Hepatocyte (in vitro differentiated cells): ENCODE measurements around the gene EHD3. TPM values are rescaled to one million over a fixed set of nuclear protein-coding genes. Genes with fewer than 3 reads are reported as not detected.

Experiments
- DNase-seq: peaks from one replicate; pipeline ENCODE4 v3.0.0-alpha.2; 2016; ENCODE audit warnings: low spot score
- H2AFZ ChIP-seq: fragments of 200-600 bp; sonication (generic); 2 replicates; pipeline ENCODE4 v1.6.0; 2016; ENCODE audit warnings: antibody characterized with exemption, mild to moderate bottlenecking
- H3K27ac ChIP-seq: fragments of 200-600 bp; sonication (generic); 2 replicates; pipeline ENCODE4 v1.5.1; 2016; ENCODE audit warnings: mild to moderate bottlenecking
- H3K27me3 ChIP-seq: fragments of 200-600 bp; sonication (generic); 2 replicates; pipeline ENCODE4 v1.6.1; 2016
- H3K36me3 ChIP-seq: fragments of 200-600 bp; sonication (generic); replicated peaks from 2 replicates; pipeline ENCODE4 v1.5.1; 2016; ENCODE audit warnings: low read depth; ENCODE audit not compliant: insufficient read depth
- H3K4me1 ChIP-seq: fragments of 200-600 bp; sonication (generic); 2 replicates; pipeline ENCODE4 v1.5.1; 2016; ENCODE audit warnings: mild to moderate bottlenecking, moderate library complexity; ENCODE audit not compliant: insufficient read depth
- H3K4me2 ChIP-seq: fragments of 200-600 bp; sonication (generic); 2 replicates; pipeline ENCODE4 v1.6.0; 2016
- H3K4me3 ChIP-seq: fragments of 200-600 bp; sonication (generic); 2 replicates; pipeline ENCODE4 v1.5.1; 2016; ENCODE audit warnings: mild to moderate bottlenecking
- H3K79me2 ChIP-seq: fragments of 200-600 bp; sonication (generic); 2 replicates; pipeline ENCODE4 v1.6.0; 2017; ENCODE audit warnings: mild to moderate bottlenecking
- H3K9me2 ChIP-seq: fragments of 200-600 bp; sonication (generic); replicated peaks from 2 replicates; pipeline ENCODE4 v1.6.0; 2017; ENCODE audit warnings: mild to moderate bottlenecking; ENCODE audit not compliant: insufficient read depth
- H3K9me3 ChIP-seq: fragments of 200-600 bp; sonication (generic); 2 replicates; pipeline ENCODE4 v1.5.1; 2016; ENCODE audit warnings: low read depth, mild to moderate bottlenecking
- H4K20me1 ChIP-seq: fragments of 200-600 bp; sonication (generic); 2 replicates; pipeline ENCODE4 v1.6.0; 2016; ENCODE audit warnings: mild to moderate bottlenecking; ENCODE audit not compliant: insufficient read depth, poor library complexity, severe bottlenecking
- CTCF ChIP-seq: fragments of 200-600 bp; sonication (generic); IDR thresholded peaks from 2 replicates; pipeline ENCODE4 v1.5.1; 2016; ENCODE audit warnings: antibody characterized with exemption, mild to moderate bottlenecking; ENCODE audit not compliant: poor library complexity
- EZH2 ChIP-seq: fragments of 200-600 bp; sonication (generic); IDR thresholded peaks from 2 replicates; pipeline ENCODE4 v1.6.1; 2016; ENCODE audit warnings: antibody characterized with exemption, mild to moderate bottlenecking, borderline replicate concordance
- EZH2phosphoT487 ChIP-seq: fragments of 200-600 bp; sonication (generic); IDR thresholded peaks from one replicate; pipeline ENCODE4 v1.6.1; 2018; ENCODE audit warnings: antibody characterized with exemption, mild to moderate bottlenecking, low read depth, moderate library complexity; ENCODE audit not compliant: unreplicated experiment, severe bottlenecking
- WGBS: methylation state at CpG from one replicate; pipeline ENCODE4 v1.1.6; 2016; ENCODE audit warnings: low lambda C conversion rate; ENCODE audit errors: missing lambda C conversion rate; 5-methylcytosine and 5-hydroxymethylcytosine counted together
- polyA plus RNA-seq: library from polyadenylated mRNA; unstranded; fragments of >200 nt; fragmentation: Nextera tagmentation; extraction: Ambion mirVana; gene quantifications from 2 replicates; pipeline ENCODE4 v1.2.1, GENCODE V29; 2016
- total RNA-seq: library from RNA; depleted of rRNA; stranded (reverse); fragments of >200 nt; gene quantifications from 2 replicates; pipeline ENCODE4 v1.2.3, GENCODE V29; 2014

EHD3 gene
- total and polyA plus RNA-seq, 2 experiments from 2014 or later, result 4.5 to 6.2 TPM

- TF ChIP-seq EZH2 (no peak), CTCF (no peak), EZH2phosphoT487 (no peak)
- peak; percentile 48 for DNase-seq
- Histone ChIP-seq H3K79me2 (no peaks in the 10 kb centered on the region), H3K4me3 (no peak overlapping the region), H2AFZ (no peak overlapping the region), H3K9me3 (no peaks in the 10 kb centered on the region), H3K27ac (peak overlapping the region; percentile 39), H3K9me2 (no peaks in the 10 kb centered on the region), H3K36me3 (no peaks in the 10 kb centered on the region), H3K4me1 (no peaks in the 10 kb centered on the region), H3K27me3 (no peaks in the 10 kb centered on the region), H4K20me1 (no peaks in the 10 kb centered on the region), H3K4me2 (no peak overlapping the region)
- WGBS, result 45% methylated on average over 4 of the region's 4 CpGs
Observed at GRCh38 chr2:31197166-31197565, 36.8 kb upstream of the EHD3 start.

GRCh38 chr2:31197669-31198068, 36.3 kb upstream of the EHD3 start:
- Histone ChIP-seq H3K27me3 (no peaks in the 10 kb centered on the region), H3K4me1 (no peaks in the 10 kb centered on the region), H3K27ac (peak overlapping the region; percentile 38), H3K79me2 (no peaks in the 10 kb centered on the region), H2AFZ (no peak overlapping the region), H3K36me3 (no peaks in the 10 kb centered on the region), H3K9me2 (no peaks in the 10 kb centered on the region), H3K4me2 (no peak overlapping the region), H4K20me1 (no peaks in the 10 kb centered on the region), H3K4me3 (no peak overlapping the region), H3K9me3 (no peaks in the 10 kb centered on the region)
- TF ChIP-seq EZH2phosphoT487, result no peak
- no peak for TF ChIP-seq EZH2
- TF ChIP-seq CTCF, result no peak
- no peak for DNase-seq
- 95% methylated on average over 2 of the region's 2 CpGs for WGBS

DNA sequence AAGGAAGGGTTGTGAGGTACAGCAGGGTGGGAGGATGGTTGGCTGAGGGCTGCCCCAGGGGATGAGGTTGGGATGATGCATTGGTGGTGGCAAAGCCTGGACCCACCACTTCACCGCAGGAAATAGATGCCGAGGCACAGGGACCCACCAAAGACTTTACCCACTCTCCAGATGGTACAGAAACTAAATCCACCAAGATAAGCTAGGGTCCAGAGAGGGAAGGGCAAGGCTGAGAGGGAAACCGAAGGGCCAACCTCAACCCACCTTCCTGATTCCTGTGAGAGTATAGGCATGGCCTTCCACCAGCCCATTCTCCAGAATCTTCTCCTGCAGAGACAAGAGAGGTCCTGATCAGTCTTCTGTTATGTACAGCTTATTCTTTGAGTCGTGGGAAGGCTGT, 34.7 kb upstream of the EHD3 start:
- Histone ChIP-seq H3K79me2 (no peaks in the 10 kb centered on the region), H2AFZ (no peak overlapping the region), H3K27ac (no peak overlapping the region), H3K27me3 (no peaks in the 10 kb centered on the region), H3K4me3 (no peak overlapping the region), H3K4me1 (no peaks in the 10 kb centered on the region), H3K4me2 (no peak overlapping the region), H4K20me1 (no peaks in the 10 kb centered on the region), H3K36me3 (no peaks in the 10 kb centered on the region), H3K9me2 (no peaks in the 10 kb centered on the region), H3K9me3 (no peaks in the 10 kb centered on the region)
- DNase-seq, result no peak
- 89% methylated on average over 4 of the region's 4 CpGs for WGBS
- TF ChIP-seq EZH2phosphoT487, result no peak

DNA sequence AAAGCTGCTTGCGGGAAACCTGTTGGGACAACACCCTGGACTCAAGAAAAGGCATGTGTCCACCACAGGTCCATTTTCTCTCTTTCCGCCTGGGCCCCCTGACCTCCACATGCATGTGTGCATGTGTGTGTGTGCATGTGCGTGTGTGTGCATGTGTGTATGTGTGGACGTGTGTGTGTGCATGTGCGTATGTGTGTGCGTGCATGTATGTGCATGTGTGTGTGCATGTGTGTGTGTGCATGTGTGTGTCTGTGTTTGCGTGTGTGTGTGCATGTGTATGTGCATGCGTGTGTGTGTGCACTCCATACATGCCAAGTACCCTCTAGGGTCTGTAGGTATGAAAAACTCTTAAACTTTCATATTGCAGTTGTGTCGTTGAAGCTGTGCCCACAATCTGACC, 33.0 kb upstream of the EHD3 start:
- Histone ChIP-seq H4K20me1 (no peaks in the 10 kb centered on the region), H3K27me3 (no peaks in the 10 kb centered on the region), H3K79me2 (no peaks in the 10 kb centered on the region), H3K4me2 (no peak overlapping the region), H3K27ac (no peak overlapping the region), H3K9me3 (no peaks in the 10 kb centered on the region), H3K36me3 (no peaks in the 10 kb centered on the region), H2AFZ (no peak overlapping the region), H3K4me1 (no peaks in the 10 kb centered on the region), H3K4me3 (no peak overlapping the region), H3K9me2 (no peaks in the 10 kb centered on the region)
- WGBS, result 80% methylated on average over 9 of the region's 9 CpGs
- DNase-seq, result no peak
- TF ChIP-seq CTCF (no peak), EZH2phosphoT487 (no peak), EZH2 (no peak)
